HG02588 (cell line): ENCODE results near the gene MPG.
"Not testable (repeated sequence)": the region's sequence is repeated elsewhere in the genome, so short reads cannot be mapped to it uniquely, and the experiment has no call there.

Source experiments
- ATAC-seq: cut with Tn5 transposase; IDR thresholded peaks from one replicate; pipeline ENCODE4 v1.9.1; 2021; ENCODE audit warnings: mild to moderate bottlenecking, moderate library complexity; ENCODE audit not compliant: unreplicated experiment

MPG gene

GRCh38 chr16:106623-107324, 28.7 kb downstream of the MPG start:
- ATAC-seq, result no peak

- ATAC-seq, result no peak
Observed at GRCh38 chr16:112153-112840, 34.3 kb downstream of the MPG start.

- ATAC-seq, result no peak
Observed at GRCh38 chr16:114327-114726, 36.3 kb downstream of the MPG start.

- no peak for ATAC-seq
Observed at GRCh38 chr16:116015-116414, 38.0 kb downstream of the MPG start.

GRCh38 chr16:117379-118365, 39.6 kb downstream of the MPG start:
- ATAC-seq, result no peak

GRCh38 chr16:118857-119256, 40.8 kb downstream of the MPG start:
- ATAC-seq, result no peak

GRCh38 chr16:119295-119694, 41.3 kb downstream of the MPG start:
- no peak for ATAC-seq

GRCh38 chr16:119835-120491, 41.9 kb downstream of the MPG start:
- ATAC-seq, result no peak

GRCh38 chr16:120756-121155, 42.7 kb downstream of the MPG start:
- ATAC-seq, result no peak

- no peak for ATAC-seq
Observed at GRCh38 chr16:122361-122760, 44.3 kb downstream of the MPG start.

- ATAC-seq, result not testable (repeated sequence)
Observed at GRCh38 chr16:123558-124350, 45.7 kb downstream of the MPG start.

- no peak for ATAC-seq
Observed at GRCh38 chr16:125011-125410, 47.0 kb downstream of the MPG start.

GRCh38 chr16:129075-129474, 51.0 kb downstream of the MPG start:
- no peak for ATAC-seq

- no peak for ATAC-seq
Observed at GRCh38 chr16:130533-131173, 52.6 kb downstream of the MPG start.

- no peak for ATAC-seq
Observed at GRCh38 chr16:132120-132519, 54.1 kb downstream of the MPG start.

- ATAC-seq, result no peak
Observed at GRCh38 chr16:133716-134115, 55.7 kb downstream of the MPG start.
